HEK293T (cell line): ENCODE results near the gene TPM1.

Experiments used
- CTCF ChIA-PET: fragments of 350-600 bp; formaldehyde crosslinking; extraction: SDS; loops from one replicate; lab custom pipeline; 2021; ENCODE audit warnings: antibody characterized with exemption, inconsistent platforms; lab: Yijun Ruan, JAX
- POLR2A ChIA-PET: fragments of 350-600 bp; formaldehyde crosslinking; extraction: SDS; loops from one replicate; lab custom pipeline; 2020; ENCODE audit warnings: antibody characterized with exemption, inconsistent platforms; lab: Yijun Ruan, JAX
- DNase-seq: peaks from one replicate; pipeline ENCODE4 v3.0.0; 2012; ENCODE audit warnings: mixed read lengths; ENCODE audit errors: extremely low spot score
- ARNT ChIP-seq: fragments of 450-650 bp; IDR thresholded peaks from 2 replicates; pipeline ENCODE4 v1.6.1; 2017; ENCODE audit warnings: mild to moderate bottlenecking
- BHLHE40 ChIP-seq: fragments of 450-650 bp; IDR thresholded peaks from 2 replicates; pipeline ENCODE4 v1.6.1; 2016; ENCODE audit warnings: mild to moderate bottlenecking, moderate library complexity, borderline replicate concordance
- CTBP1 ChIP-seq: fragments of 450-650 bp; IDR thresholded peaks from 2 replicates; pipeline ENCODE4 v1.6.1; 2016; ENCODE audit warnings: borderline replicate concordance
- ELF4 ChIP-seq: fragments of 450-650 bp; IDR thresholded peaks from 2 replicates; pipeline ENCODE4 v1.6.1; 2017; ENCODE audit warnings: antibody characterized with exemption
- FOXA1 ChIP-seq: fragments of 450-650 bp; IDR thresholded peaks from 2 replicates; pipeline ENCODE4 v1.6.1; 2016; ENCODE audit warnings: mild to moderate bottlenecking
- FOXK2 ChIP-seq: fragments of 450-650 bp; IDR thresholded peaks from 2 replicates; pipeline ENCODE4 v1.6.1; 2016; ENCODE audit warnings: mild to moderate bottlenecking
- FOXM1 ChIP-seq: fragments of 450-650 bp; IDR thresholded peaks from 2 replicates; pipeline ENCODE4 v1.6.1; 2017; ENCODE audit warnings: mild to moderate bottlenecking, borderline replicate concordance
- HDGF ChIP-seq: fragments of 450-650 bp; IDR thresholded peaks from 2 replicates; pipeline ENCODE4 v1.6.1; 2017; ENCODE audit warnings: antibody characterized with exemption, borderline replicate concordance
- L3MBTL2 ChIP-seq: fragments of 450-650 bp; conservative IDR thresholded peaks from 2 replicates; pipeline ENCODE4 v1.6.1; 2016; ENCODE audit warnings: mild to moderate bottlenecking
- LEF1 ChIP-seq: fragments of 450-650 bp; IDR thresholded peaks from 2 replicates; pipeline ENCODE4 v1.6.1; 2017; ENCODE audit warnings: mild to moderate bottlenecking, borderline replicate concordance
- NFRKB ChIP-seq: fragments of 450-650 bp; IDR thresholded peaks from 2 replicates; pipeline ENCODE4 v1.6.1; 2016; ENCODE audit warnings: mild to moderate bottlenecking, moderate library complexity
- PKNOX1 ChIP-seq: fragments of 450-650 bp; IDR thresholded peaks from 2 replicates; pipeline ENCODE4 v1.6.1; 2016
- SP1 ChIP-seq: fragments of 450-650 bp; IDR thresholded peaks from 2 replicates; pipeline ENCODE4 v1.6.1; 2017
- SUZ12 ChIP-seq: fragments of 450-650 bp; IDR thresholded peaks from 2 replicates; pipeline ENCODE4 v1.6.1; 2016; ENCODE audit warnings: mild to moderate bottlenecking
- TARDBP ChIP-seq: fragments of 450-650 bp; IDR thresholded peaks from 2 replicates; pipeline ENCODE4 v1.6.1; 2016
- ZNF384 ChIP-seq: fragments of 450-650 bp; IDR thresholded peaks from 2 replicates; pipeline ENCODE4 v1.6.1; 2016

Gene TPM1

GRCh38 chr15:62998262-62998890 lies 44.2 kb upstream of the TPM1 start:
- CTCF ChIA-PET, result no interaction called here
- no peak for TF ChIP-seq ARNT
- no peak for TF ChIP-seq NFRKB
- TF ChIP-seq FOXM1, result no peak
- TF ChIP-seq TARDBP, result no peak
- TF ChIP-seq ZNF384, result no peak
- no peak for TF ChIP-seq LEF1
- TF ChIP-seq ELF4, result no peak
- no peak for TF ChIP-seq FOXA1
- TF ChIP-seq SP1, result no peak
- no peak for TF ChIP-seq HDGF
- no peak for TF ChIP-seq FOXK2
- TF ChIP-seq BHLHE40, result no peak
- no peak for TF ChIP-seq PKNOX1
- no peak for TF ChIP-seq SUZ12
- TF ChIP-seq L3MBTL2, result no peak
- no peak for DNase-seq
- POLR2A ChIA-PET, result no interaction called here

DNA sequence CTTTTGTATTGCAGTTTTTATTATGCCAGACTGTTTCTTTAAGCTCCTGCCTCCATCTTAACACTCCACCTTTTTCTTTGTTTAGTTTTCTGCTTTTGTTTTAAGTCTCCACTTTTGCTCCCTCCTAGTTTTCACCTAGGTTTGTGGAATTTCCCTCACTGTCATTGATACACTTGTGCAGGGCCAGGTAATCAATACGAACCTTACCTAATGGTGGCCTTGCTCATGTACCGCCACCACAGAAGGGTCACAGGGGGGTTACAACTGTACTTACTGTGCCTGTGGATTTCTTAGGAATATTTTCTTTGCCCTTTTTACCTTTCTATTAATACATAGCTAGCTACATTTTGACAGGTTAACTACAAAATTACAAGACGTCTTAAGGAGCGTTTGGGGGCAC lies 43.4 kb upstream of the TPM1 start:
- no peak for DNase-seq
- POLR2A ChIA-PET, result no interaction called here
- TF ChIP-seq FOXM1 (no peak), TARDBP (no peak), FOXA1 (no peak), HDGF (no peak), SP1 (no peak), CTBP1 (no peak), FOXK2 (no peak), ZNF384 (no peak), SUZ12 (no peak), NFRKB (no peak), ARNT (no peak)
- CTCF ChIA-PET, result no interaction called here

- POLR2A ChIA-PET, result no interaction called here
- TF ChIP-seq ZNF384, result no peak
- TF ChIP-seq LEF1, result no peak
- TF ChIP-seq L3MBTL2, result no peak
- TF ChIP-seq ELF4, result no peak
- no peak for TF ChIP-seq FOXK2
- TF ChIP-seq BHLHE40, result no peak
- CTCF ChIA-PET, result interaction anchor here (0.6 kb wide), 1 partner anchor 222 kb away, joined by 3 read pairs; no protein-coding TSS in a partner anchor
- no peak for DNase-seq
Observed at GRCh38 chr15:62999923-63000561, 42.5 kb upstream of the TPM1 start.

- TF ChIP-seq TARDBP (no peak), HDGF (no peak), FOXK2 (no peak), SUZ12 (no peak), ZNF384 (no peak), BHLHE40 (no peak), CTBP1 (no peak), ELF4 (no peak), LEF1 (no peak), L3MBTL2 (no peak), PKNOX1 (no peak), ARNT (no peak)
- no peak for DNase-seq
- ChIA-PET CTCF (interaction anchor here (0.6 kb wide), 1 partner anchor 223 kb away, joined by 3 read pairs; no protein-coding TSS in a partner anchor), POLR2A (no interaction called here)
Observed at GRCh38 chr15:63000706-63001105, 41.8 kb upstream of the TPM1 start.

DNA sequence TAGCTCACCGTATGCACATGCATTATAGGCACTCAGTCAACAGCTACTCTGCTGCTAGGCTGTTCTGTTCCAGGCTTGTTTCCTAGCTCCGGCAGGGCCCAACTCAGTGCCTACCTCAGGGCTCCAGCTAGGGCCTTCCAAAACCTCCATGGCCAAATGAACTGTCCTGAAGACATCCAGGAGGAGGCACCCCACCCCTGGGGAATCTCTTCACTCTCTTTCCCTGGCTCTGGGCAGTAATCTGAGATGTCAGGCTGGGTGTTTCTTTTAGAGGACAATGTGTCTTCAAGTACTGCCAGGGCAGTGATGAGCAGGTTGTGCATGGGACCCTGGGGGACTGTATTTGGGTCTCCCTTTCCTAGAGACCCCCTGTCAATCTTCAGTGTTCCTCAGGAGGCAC lies 38.3 kb upstream of the TPM1 start:
- ChIA-PET CTCF (no interaction called here), POLR2A (no interaction called here)
- TF ChIP-seq FOXM1, result no peak
- TF ChIP-seq NFRKB, result no peak
- TF ChIP-seq LEF1, result no peak
- TF ChIP-seq BHLHE40, result no peak
- TF ChIP-seq ARNT, result no peak
- TF ChIP-seq SUZ12, result no peak
- no peak for TF ChIP-seq SP1
- no peak for TF ChIP-seq ELF4
- no peak for TF ChIP-seq ZNF384
- TF ChIP-seq FOXK2, result no peak
- TF ChIP-seq L3MBTL2, result no peak
- TF ChIP-seq HDGF, result no peak
- TF ChIP-seq PKNOX1, result no peak
- TF ChIP-seq TARDBP, result no peak
- TF ChIP-seq CTBP1, result no peak
- TF ChIP-seq FOXA1, result no peak
- DNase-seq, result no peak

GRCh38 chr15:63006032-63006878 lies 36.3 kb upstream of the TPM1 start:
- ChIA-PET CTCF (no interaction called here), POLR2A (no interaction called here)
- no peak for DNase-seq
- TF ChIP-seq ARNT (no peak), HDGF (no peak), NFRKB (no peak), L3MBTL2 (no peak), FOXA1 (no peak), SP1 (no peak), ZNF384 (no peak), PKNOX1 (no peak), FOXM1 (no peak), SUZ12 (no peak), CTBP1 (no peak), BHLHE40 (no peak)
